GM18499 (cell line): ENCODE measurements around the gene PVR.
"Not testable (repeated sequence)": the region's sequence is repeated elsewhere in the genome, so short reads cannot be mapped to it uniquely, and the experiment has no call there.

Experiments
- ATAC-seq: cut with Tn5 transposase; IDR thresholded peaks from one replicate; pipeline ENCODE4 v1.9.1; 2021; ENCODE audit warnings: moderate number of reproducible peaks; ENCODE audit not compliant: insufficient read depth, unreplicated experiment

Gene PVR

GRCh38 chr19:44666852-44667556, 23.3 kb downstream of the PVR start:
- no peak for ATAC-seq

DNA sequence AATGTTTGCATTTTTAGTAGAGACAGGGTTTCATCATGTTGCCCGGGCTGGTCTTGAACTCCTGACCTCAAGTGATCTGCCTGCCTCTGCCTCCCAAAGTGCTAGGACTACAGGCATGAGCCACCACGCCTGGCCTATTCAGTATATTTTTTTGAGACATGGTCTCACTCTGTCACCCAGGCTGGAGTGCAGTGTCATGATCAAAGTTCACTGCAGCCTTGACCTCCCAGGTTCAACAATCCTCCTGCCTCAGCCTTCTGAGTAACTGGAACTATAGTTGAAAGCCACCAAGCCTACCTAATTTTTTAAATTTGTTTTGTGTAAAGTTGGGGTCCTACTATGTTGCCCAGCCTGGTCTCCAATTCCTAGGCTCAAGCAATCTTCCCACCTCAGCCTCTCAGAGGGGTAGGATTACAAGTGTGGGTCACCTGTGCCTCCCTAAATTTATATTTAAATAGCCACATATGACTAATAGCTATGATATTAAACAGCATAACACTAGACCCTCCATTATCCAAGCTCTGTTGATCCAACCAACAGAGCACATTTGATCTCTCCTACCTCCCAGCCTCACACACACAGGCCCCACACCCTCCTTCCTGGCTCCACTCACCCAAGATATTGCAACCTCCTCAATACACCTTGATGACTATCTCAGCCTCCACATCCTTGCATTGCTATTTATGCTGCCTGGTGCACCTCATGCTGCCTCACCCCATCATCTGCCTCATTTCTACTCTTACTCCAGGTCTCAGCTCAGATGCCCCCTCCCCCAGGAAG, 25.5 kb downstream of the PVR start:
- no peak for ATAC-seq

- not testable (repeated sequence) for ATAC-seq
Measured at GRCh38 chr19:44670027-44670426, 26.3 kb downstream of the PVR start.

DNA sequence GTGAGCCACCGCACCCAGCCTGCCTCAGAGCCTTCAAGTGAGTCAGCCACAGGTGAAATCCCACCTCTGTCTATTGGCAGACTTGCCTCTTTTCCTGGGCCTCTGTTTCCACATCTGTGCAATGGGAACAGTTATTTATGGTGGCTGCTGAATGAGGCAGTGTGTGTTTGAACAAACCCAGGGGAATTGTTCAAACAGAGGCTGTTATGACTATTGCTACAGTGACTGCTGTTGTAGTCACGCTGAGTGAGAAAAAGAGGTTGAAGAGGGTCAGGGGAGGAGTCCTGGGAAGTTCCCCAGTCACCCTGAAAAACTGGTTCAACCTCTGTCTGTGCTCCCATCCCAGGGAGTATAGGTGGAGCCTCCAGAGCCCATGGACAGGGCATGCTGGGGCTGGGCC, 27.7 kb downstream of the PVR start, which contains the start of gene CEACAM19:
Gene CEACAM19 (plus strand): TSS at position 83 of the 400 bp plus-strand sequence. CDS start 450 bp downstream, outside the sequence.
- no peak for ATAC-seq

DNA sequence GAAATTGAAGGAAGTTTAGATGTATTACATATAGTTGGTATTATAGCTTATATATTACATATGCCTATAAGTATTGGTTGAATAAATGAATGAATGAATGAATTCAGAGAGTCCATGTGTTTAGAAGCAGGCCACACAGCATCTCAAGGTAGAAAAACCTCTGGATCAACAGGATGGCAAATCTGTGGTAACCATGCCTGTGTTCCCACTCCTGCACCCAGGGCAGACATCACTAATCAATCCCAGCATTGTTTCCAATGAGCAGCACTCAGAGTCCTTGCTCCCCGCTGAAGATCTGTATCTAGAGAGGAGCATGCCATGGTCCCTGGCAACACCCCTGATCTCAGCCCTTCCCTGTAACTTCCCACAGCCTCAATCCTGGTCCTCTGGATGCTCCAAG, 28.5 kb downstream of the PVR start:
- ATAC-seq = no peak

GRCh38 chr19:44673510-44673909, 29.8 kb downstream of the PVR start:
- ATAC-seq = no peak

DNA sequence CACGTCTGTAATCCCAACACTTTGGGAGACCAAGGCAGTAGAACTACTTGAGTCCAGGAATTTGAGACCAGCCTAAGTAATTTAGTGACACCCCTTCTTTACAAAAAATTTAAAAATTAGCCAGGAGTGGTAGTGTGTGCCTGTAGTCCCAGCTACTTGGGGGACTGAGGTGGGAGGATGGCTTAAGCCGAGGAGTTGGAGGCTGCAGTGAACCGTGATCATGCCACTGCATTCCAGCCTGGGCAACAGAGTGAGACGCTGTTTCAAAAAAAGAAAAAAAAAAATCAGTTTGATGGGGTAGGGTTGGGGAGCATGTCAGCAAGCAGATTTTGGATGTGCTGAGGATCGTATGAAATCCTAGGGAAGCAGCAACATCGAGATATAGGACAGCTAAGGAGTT, 31.8 kb downstream of the PVR start:
- no peak for ATAC-seq

- no peak for ATAC-seq
Measured at GRCh38 chr19:44677019-44677811, 33.5 kb downstream of the PVR start.

DNA sequence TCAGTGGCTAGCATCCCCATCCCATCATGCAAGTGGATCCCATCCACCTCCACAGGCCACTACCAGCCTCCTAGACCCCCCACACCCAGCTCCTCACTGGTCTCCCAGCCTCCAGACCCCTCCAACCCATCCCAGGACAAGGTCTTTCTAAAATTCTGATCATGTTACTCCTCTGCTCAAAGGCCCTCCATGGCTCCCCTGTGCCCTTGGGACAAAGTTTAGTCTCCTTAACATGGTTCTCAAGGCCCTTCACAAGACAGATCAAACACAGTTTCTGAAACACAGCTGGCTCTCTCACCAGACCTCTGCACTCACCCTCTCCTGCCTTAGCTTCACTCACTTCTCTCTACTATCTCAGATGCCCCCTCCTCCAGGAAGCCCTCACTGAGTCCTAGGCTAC, 36.8 kb downstream of the PVR start:
- ATAC-seq = no peak

- no peak for ATAC-seq
Measured at GRCh38 chr19:44681992-44682790, 38.5 kb downstream of the PVR start.

DNA sequence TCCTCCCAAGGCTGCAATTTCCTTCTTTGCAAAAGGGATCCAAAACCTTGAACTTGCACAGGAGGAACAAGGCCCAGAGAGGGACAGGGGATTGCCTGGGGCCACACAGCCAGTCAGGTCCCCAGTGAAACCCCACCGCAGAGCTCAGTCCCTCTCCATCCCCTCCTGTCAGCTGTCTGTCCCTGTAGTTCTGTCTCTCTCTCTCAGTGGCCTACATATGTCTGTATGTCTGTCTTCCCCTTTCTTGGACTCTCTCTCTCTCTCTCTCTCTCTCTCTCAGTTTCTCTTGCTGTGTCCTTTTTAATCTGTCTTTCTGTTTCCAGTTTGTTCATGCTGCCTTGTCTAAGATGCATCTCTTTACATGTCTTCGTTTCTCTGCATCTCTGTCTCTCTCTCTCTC, 39.1 kb downstream of the PVR start:
- no peak for ATAC-seq

- ATAC-seq = no peak
Measured at GRCh38 chr19:44683434-44684210, 39.9 kb downstream of the PVR start.

- ATAC-seq = not testable (repeated sequence)
Measured at GRCh38 chr19:44684396-44684795, 40.7 kb downstream of the PVR start.

GRCh38 chr19:44684892-44685863, 41.5 kb downstream of the PVR start:
- no peak for ATAC-seq

DNA sequence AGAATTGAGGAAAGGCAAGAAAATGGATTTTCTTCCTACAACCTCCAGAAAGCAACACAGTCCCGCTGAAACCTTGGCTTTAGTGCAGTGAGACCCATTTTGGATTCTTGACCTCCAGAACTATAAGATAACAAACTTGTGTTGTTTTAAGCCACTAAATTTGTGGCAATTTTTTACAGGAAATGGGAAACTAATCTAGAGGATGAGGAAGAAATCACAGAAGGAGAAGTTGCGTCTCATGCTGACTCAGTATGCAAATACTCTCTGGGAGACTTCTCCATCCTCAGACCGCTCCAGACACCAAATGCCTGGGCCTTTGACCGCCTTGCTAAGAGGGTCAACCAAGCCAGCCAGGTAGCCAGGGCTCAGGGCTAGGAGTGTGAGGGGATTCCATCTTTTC, 42.2 kb downstream of the PVR start:
- no peak for ATAC-seq

- no peak for ATAC-seq
Measured at GRCh38 chr19:44686896-44687295, 43.2 kb downstream of the PVR start.

GRCh38 chr19:44687888-44688287, 44.2 kb downstream of the PVR start:
- no peak for ATAC-seq
